CD14-positive monocyte (primary cell): ENCODE measurements around the gene PHACTR4. TPM values are rescaled to one million over a fixed set of nuclear protein-coding genes. Genes with fewer than 3 reads are reported as not detected.

Source experiments
- DNase-seq, 3 donors: peaks; one replicate each; pipeline ENCODE4 v3.0.0-alpha.2; 2011 to 2022
- H2AFZ ChIP-seq: 2 replicates; pipeline ENCODE4 v1.6.0; 2012; ENCODE audit warnings: mild to moderate bottlenecking, low read depth, low read length, inconsistent platforms; ENCODE audit not compliant: insufficient read depth, poor library complexity, severe bottlenecking
- H3K27ac ChIP-seq, 2 donors: 1 replicate in 1 of 2; 2 replicates in 1 of 2; pipeline ENCODE4 v1.5.1; 2012 to 2013; ENCODE audit warnings: low read length in 2 of 2, control low read depth in 1 of 2, inconsistent platforms in 1 of 2, low read depth in 1 of 2, mild to moderate bottlenecking in 1 of 2
- H3K27me3 ChIP-seq, 2 donors: one replicate each; pipeline versions ENCODE4 v1.6.0 to v1.6.1; 2011 to 2013; ENCODE audit warnings: low read length in 2 of 2; ENCODE audit not compliant: control insufficient read depth in 2 of 2, insufficient read depth in 2 of 2
- H3K36me3 ChIP-seq, 2 donors: replicated peaks in 1 of 2; 1 replicate in 1 of 2; 2 replicates in 1 of 2; pipeline versions ENCODE4 v1.5.1 to v1.6.1; 2012 to 2013; ENCODE audit warnings: low read length in 2 of 2, control low read depth in 1 of 2, inconsistent platforms in 1 of 2, mild to moderate bottlenecking in 1 of 2; ENCODE audit not compliant: insufficient read depth in 2 of 2, control insufficient read depth in 1 of 2
- H3K4me1 ChIP-seq, 2 donors: 1 replicate in 1 of 2; 2 replicates in 1 of 2; pipeline versions ENCODE4 v1.5.1 to v1.6.1; 2012 to 2013; ENCODE audit warnings: low read length in 2 of 2, control low read depth in 1 of 2, inconsistent platforms in 1 of 2, mild to moderate bottlenecking in 1 of 2, moderate library complexity in 1 of 2; ENCODE audit not compliant: insufficient read depth in 2 of 2, control insufficient read depth in 1 of 2
- H3K4me2 ChIP-seq: replicated peaks from 2 replicates; pipeline ENCODE3; 2012; ENCODE audit warnings: low read length, moderate library complexity, mild to moderate bottlenecking; ENCODE audit not compliant: poor library complexity, severe bottlenecking; ENCODE audit errors: extremely low read depth
- H3K4me3 ChIP-seq, 3 experiments: fragments of 200-600 bp in 1 of 3; sonication (generic) in 1 of 3; replicated peaks in 1 of 3; 1 replicate in 2 of 3; 2 replicates in 1 of 3; pipeline ENCODE4 v1.5.1; 2011 to 2013; ENCODE audit warnings: low read length in 3 of 3, mild to moderate bottlenecking in 3 of 3, control low read depth in 2 of 3, low read depth in 2 of 3, inconsistent platforms in 1 of 3, moderate library complexity in 1 of 3
- H3K79me2 ChIP-seq: 2 replicates; pipeline ENCODE4 v1.6.0; 2012; ENCODE audit warnings: mild to moderate bottlenecking, control low read depth, inconsistent platforms, low read length, moderate library complexity; ENCODE audit not compliant: insufficient read depth
- H3K9ac ChIP-seq: 2 replicates; pipeline ENCODE4 v1.6.0; 2017; ENCODE audit warnings: low read length, mild to moderate bottlenecking; ENCODE audit not compliant: insufficient read depth, poor library complexity, severe bottlenecking
- H3K9me3 ChIP-seq, 2 donors: replicated peaks in 1 of 2; 1 replicate in 1 of 2; 2 replicates in 1 of 2; pipeline versions ENCODE4 v1.5.1 to v1.6.1; 2012 to 2013; ENCODE audit warnings: low read length in 2 of 2, control low read depth in 1 of 2; ENCODE audit not compliant: control insufficient read depth in 1 of 2, insufficient read depth in 1 of 2
- H4K20me1 ChIP-seq: 2 replicates; pipeline ENCODE4 v1.6.0; 2012; ENCODE audit warnings: mild to moderate bottlenecking, low read length, control low read depth, moderate library complexity; ENCODE audit not compliant: insufficient read depth
- H3K27ac Mint-ChIP-seq, 7 donors: one replicate each; pipeline ENCODE4 v1.8.0; 2020; ENCODE audit warnings: mild to moderate bottlenecking in 7 of 7, mixed read lengths in 7 of 7, moderate library complexity in 6 of 7, inconsistent platforms in 2 of 7
- H3K27me3 Mint-ChIP-seq, 3 donors: one replicate each; pipeline ENCODE4 v1.8.0; 2021 to 2022; ENCODE audit warnings: low read depth in 3 of 3, mild to moderate bottlenecking in 3 of 3, mixed read lengths in 3 of 3, moderate library complexity in 3 of 3, inconsistent platforms in 1 of 3
- H3K36me3 Mint-ChIP-seq, 2 donors: one replicate each; pipeline ENCODE4 v1.8.0; 2020; ENCODE audit warnings: mixed read lengths in 2 of 2, inconsistent platforms in 1 of 2, mild to moderate bottlenecking in 1 of 2
- H3K4me1 Mint-ChIP-seq: one replicate; pipeline ENCODE4 v1.8.0; 2020; ENCODE audit warnings: mild to moderate bottlenecking, mixed read lengths
- H3K4me3 Mint-ChIP-seq, 2 donors: one replicate each; pipeline ENCODE4 v1.8.0; 2020; ENCODE audit warnings: mild to moderate bottlenecking in 2 of 2, mixed read lengths in 2 of 2, moderate library complexity in 1 of 2
- H3K9me3 Mint-ChIP-seq, 7 donors: one replicate each; pipeline ENCODE4 v1.8.0; 2020 to 2022; ENCODE audit warnings: mixed read lengths in 7 of 7, mild to moderate bottlenecking in 6 of 7, moderate library complexity in 6 of 7, inconsistent platforms in 2 of 7
- CTCF ChIP-seq: fragments of 200-600 bp; IDR thresholded peaks from one replicate; pipeline ENCODE4 v1.8.0; 2022; ENCODE audit warnings: antibody characterized with exemption, mild to moderate bottlenecking
- WGBS: methylation state at CpG from one replicate; pipeline ENCODE4 v1.1.5; 2013; ENCODE audit warnings: missing lambda C conversion rate; ENCODE audit not compliant: insufficient coverage; 5-methylcytosine and 5-hydroxymethylcytosine counted together
- intact Hi-C, 2 donors: fragments of 100-400 bp; cut with micrococcal nuclease; formaldehyde crosslinking; loops; one replicate each; pipeline versions ENCODE4 v1.15.0 to v1.15.1; 2023
- polyA plus RNA-seq, 3 donors: library from polyadenylated mRNA; depleted of rRNA in 1 of 3; unstranded in 2 of 3; stranded (reverse) in 1 of 3; fragments of 300-500 nt in 2 of 3; fragments of >200 nt in 1 of 3; fragmentation: Illumina TruSeq in 2 of 3; gene quantifications; 1 replicate in 2 of 3; 2 replicates in 1 of 3; pipeline ENCODE4 v1.2.3, GENCODE V29; 2012 to 2021

Gene PHACTR4
- polyA plus RNA-seq, 3 donors = 2.9 to 9.7 (median 2.9) TPM

GRCh38 chr1:28449904-28450303 lies 80.4 kb downstream of the PHACTR4 start:
- 20% methylated on average over 1 of the region's 1 CpG for WGBS
- peaks cover 19 to 21% of the 10 kb centered on the region in 2 donors for H3K36me3 Mint-ChIP-seq
- H3K27me3 ChIP-seq = no peaks in the 10 kb centered on the region
- TF ChIP-seq CTCF = no peak
- no peaks in the 10 kb centered on the region for H3K4me1 ChIP-seq
- DNase-seq = no peak
- H3K36me3 ChIP-seq = peaks cover 6% of the 10 kb centered on the region in 2 donors
- no peaks in the 10 kb centered on the region for H4K20me1 ChIP-seq
- no peak overlapping the region for H3K9ac ChIP-seq
- no peak overlapping the region for H3K27ac ChIP-seq
- H2AFZ ChIP-seq = no peak overlapping the region
- peak overlapping the region in 1 of 7 donors; percentile 43 for H3K27ac Mint-ChIP-seq
- H3K9me3 Mint-ChIP-seq = peaks cover 0 to 2% (median 0%) of the 10 kb centered on the region in 7 donors
- H3K4me3 ChIP-seq = no peak overlapping the region
- H3K27me3 Mint-ChIP-seq = peaks cover 0 to 1% (median 0%) of the 10 kb centered on the region in 3 donors
- intact Hi-C loops = no loop called here
- no peaks in the 10 kb centered on the region for H3K79me2 ChIP-seq
- H3K9me3 ChIP-seq = no peaks in the 10 kb centered on the region
- H3K4me3 Mint-ChIP-seq = no peak overlapping the region
- no peak overlapping the region for H3K4me2 ChIP-seq
- no peaks in the 10 kb centered on the region for H3K4me1 Mint-ChIP-seq

GRCh38 chr1:28450561-28450960 lies 81.0 kb downstream of the PHACTR4 start:
- no peak for TF ChIP-seq CTCF
- H3K9me3 ChIP-seq = no peaks in the 10 kb centered on the region
- peaks cover 6% of the 10 kb centered on the region in 2 donors for H3K36me3 ChIP-seq
- Mint-ChIP-seq H3K9me3 (peaks cover 0 to 2% (median 0%) of the 10 kb centered on the region in 7 donors), H3K36me3 (peaks cover 15 to 18% of the 10 kb centered on the region in 2 donors), H3K4me1 (peaks cover 2% of the 10 kb centered on the region), H3K4me3 (no peak overlapping the region), H3K27me3 (peaks cover 0 to 1% (median 0%) of the 10 kb centered on the region in 3 donors), H3K27ac (no peak overlapping the region)
- H3K4me2 ChIP-seq = no peak overlapping the region
- H3K9ac ChIP-seq = no peak overlapping the region
- H2AFZ ChIP-seq = no peak overlapping the region
- H4K20me1 ChIP-seq = no peaks in the 10 kb centered on the region
- no peaks in the 10 kb centered on the region for H3K27me3 ChIP-seq
- H3K79me2 ChIP-seq = no peaks in the 10 kb centered on the region
- intact Hi-C loops = no loop called here
- DNase-seq = no peak
- no peak overlapping the region for H3K4me3 ChIP-seq
- H3K27ac ChIP-seq = no peak overlapping the region
- peaks cover under 1 to 4% of the 10 kb centered on the region in 2 donors for H3K4me1 ChIP-seq
- WGBS = no CpG with 5 or more reads among the region's 5 CpGs
